ENCODE results near the gene STXBP6. TPM values are rescaled to one million over a fixed set of nuclear protein-coding genes. Genes with fewer than 3 reads are reported as not detected.

The STXBP6 gene
- polyA plus RNA-seq, 1 donor (not counting 4 experiments of a cell fraction or from before 2014, with no cell fraction given) = 1.4 TPM

GRCh38 chr14:24966579-24966964 is 83.4 kb downstream of the STXBP6 start:
- Histone ChIP-seq H3K4me3 (ENCODE audit: control insufficient read depth in 2 of 3, extremely low read depth in 1 of 3, insufficient read depth in 2 of 3, low read depth in 1 of 3, low read length in 3 of 3) (no peak overlapping the region), H3K27me3 (ENCODE audit: control insufficient read depth, extremely low read depth, insufficient read depth, low read length) (no peaks in the 10 kb centered on the region), H3K9me1 (ENCODE audit: control insufficient read depth, extremely low read depth, insufficient read depth, low read length) (no peaks in the 10 kb centered on the region), H3K4me2 (ENCODE audit: control insufficient read depth, extremely low read depth, insufficient read depth, low read depth, low read length) (no peak overlapping the region), H3K9me3 (ENCODE audit: control insufficient read depth, low read depth, low read length) (no peaks in the 10 kb centered on the region), H3K27ac (ENCODE audit: control insufficient read depth, insufficient read depth, low read length) (no peak overlapping the region), H2AFZ (ENCODE audit: control insufficient read depth, low read length) (no peak overlapping the region), H3K36me3 (ENCODE audit: control insufficient read depth in 2 of 2, extremely low read depth in 1 of 2, insufficient read depth in 2 of 2, low read length in 2 of 2) (no peaks in the 10 kb centered on the region), H3K79me2 (ENCODE audit: control insufficient read depth, insufficient read depth, low read length) (no peaks in the 10 kb centered on the region), H3K4me1 (ENCODE audit: control insufficient read depth, extremely low read depth, insufficient read depth, low read length) (no peaks in the 10 kb centered on the region), H3K9ac (ENCODE audit: control insufficient read depth, extremely low read depth, insufficient read depth, low read length) (no peak overlapping the region), H4K20me1 (ENCODE audit: control insufficient read depth, extremely low read depth, insufficient read depth, low read length) (no peaks in the 10 kb centered on the region)
- TF ChIP-seq EZH2 (IDR thresholded peaks at IDR 0.05; ENCODE audit: low read length) (no peak), CTCF (optimal IDR thresholded peaks at IDR 0.05 in 1 of 3, IDR thresholded peaks at IDR 0.05 in 1 of 3, conservative IDR thresholded peaks at IDR 0.05 in 1 of 3; ENCODE audit: extremely low read depth in 1 of 3, insufficient read depth in 2 of 3, low read length in 3 of 3) (no peak)
- DNase-seq (ENCODE audit: low read depth, low spot score) (no peak), FAIRE-seq (no peak)
- dilution Hi-C loops (cut with MboI; ENCODE audit: extremely low pct_ligation_motif_present, low sequenced_read_pairs) = no loop called here

- TF ChIP-seq CTCF (optimal IDR thresholded peaks at IDR 0.05 in 1 of 3, IDR thresholded peaks at IDR 0.05 in 1 of 3, conservative IDR thresholded peaks at IDR 0.05 in 1 of 3; ENCODE audit: extremely low read depth in 1 of 3, insufficient read depth in 2 of 3, low read length in 3 of 3) (no peak), EZH2 (IDR thresholded peaks at IDR 0.05; ENCODE audit: low read length) (no peak)
- Histone ChIP-seq H3K27me3 (ENCODE audit: control insufficient read depth, extremely low read depth, insufficient read depth, low read length) (no peaks in the 10 kb centered on the region), H4K20me1 (ENCODE audit: control insufficient read depth, extremely low read depth, insufficient read depth, low read length) (no peaks in the 10 kb centered on the region), H3K4me1 (ENCODE audit: control insufficient read depth, extremely low read depth, insufficient read depth, low read length) (no peaks in the 10 kb centered on the region), H3K36me3 (ENCODE audit: control insufficient read depth in 2 of 2, extremely low read depth in 1 of 2, insufficient read depth in 2 of 2, low read length in 2 of 2) (no peaks in the 10 kb centered on the region), H3K27ac (ENCODE audit: control insufficient read depth, insufficient read depth, low read length) (no peak overlapping the region), H3K9me3 (ENCODE audit: control insufficient read depth, low read depth, low read length) (no peaks in the 10 kb centered on the region), H3K79me2 (ENCODE audit: control insufficient read depth, insufficient read depth, low read length) (no peaks in the 10 kb centered on the region), H3K4me3 (ENCODE audit: control insufficient read depth in 2 of 3, extremely low read depth in 1 of 3, insufficient read depth in 2 of 3, low read depth in 1 of 3, low read length in 3 of 3) (no peak overlapping the region), H3K4me2 (ENCODE audit: control insufficient read depth, extremely low read depth, insufficient read depth, low read depth, low read length) (no peak overlapping the region), H2AFZ (ENCODE audit: control insufficient read depth, low read length) (no peak overlapping the region), H3K9me1 (ENCODE audit: control insufficient read depth, extremely low read depth, insufficient read depth, low read length) (no peaks in the 10 kb centered on the region), H3K9ac (ENCODE audit: control insufficient read depth, extremely low read depth, insufficient read depth, low read length) (no peak overlapping the region)
- dilution Hi-C loops (cut with MboI; ENCODE audit: extremely low pct_ligation_motif_present, low sequenced_read_pairs) = no loop called here
- FAIRE-seq (no peak), DNase-seq (ENCODE audit: low read depth, low spot score) (no peak)
Observed at GRCh38 chr14:24965934-24966578, 83.9 kb downstream of the STXBP6 start.
